ENCODE measurements around the gene PRND. TPM values are rescaled to one million over a fixed set of nuclear protein-coding genes. Genes with fewer than 3 reads are reported as not detected.

PRND gene
- total and polyA plus RNA-seq, 2 of the 4 experiments (the other 2 are of a cell fraction): not detected

DNA sequence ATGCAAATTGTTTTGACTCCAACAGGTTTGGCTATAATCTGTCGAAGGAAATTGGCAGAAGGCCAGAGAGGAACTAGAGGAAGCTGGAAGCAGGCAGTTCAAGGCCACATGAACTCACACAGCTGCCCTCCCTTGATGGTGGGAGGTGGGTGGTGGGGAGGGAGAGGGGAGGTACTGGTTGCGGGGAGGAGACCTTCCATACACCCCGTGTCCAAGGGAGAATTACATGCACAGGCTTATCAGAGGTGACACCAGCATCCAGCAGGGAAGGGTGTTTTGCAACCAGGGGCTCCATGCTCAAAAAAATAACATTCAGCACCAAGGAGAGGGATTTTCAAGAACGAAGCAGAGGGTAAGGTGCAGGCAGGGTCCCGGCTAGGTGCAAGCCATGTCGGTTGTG lies 9.1 kb downstream of the PRND start:
- no peaks in the 10 kb centered on the region for H3K36me3 ChIP-seq (ENCODE audit: control insufficient read depth, insufficient read depth, low read length)
- H3K14ac ChIP-seq (replicated peaks; ENCODE audit: low read depth, low read length): no peak overlapping the region
- no peak overlapping the region for H2BK20ac ChIP-seq (ENCODE audit: low read depth, low read length)
- no peak overlapping the region for H2BK5ac ChIP-seq (ENCODE audit: low read depth, low read length, poor library complexity, severe bottlenecking)
- H3K23ac ChIP-seq (ENCODE audit: low read depth, low read length): no peak overlapping the region
- H2AFZ ChIP-seq (replicated peaks; ENCODE audit: low read length, poor library complexity): no peak overlapping the region
- H3K9me1 ChIP-seq (ENCODE audit: insufficient read depth, low read length): no peaks in the 10 kb centered on the region; the same call in 1 of the 2 replicates
- no peak overlapping the region for H3K27ac ChIP-seq (ENCODE audit: insufficient read depth, low read length)
- H2AK5ac ChIP-seq (ENCODE audit: low read depth, low read length): no peak overlapping the region
- no peak overlapping the region for H3K9ac ChIP-seq (ENCODE audit: low read depth, low read length)
- H3K4me2 ChIP-seq (ENCODE audit: low read depth, low read length): no peak overlapping the region
- H3K4ac ChIP-seq (ENCODE audit: low read depth, low read length): no peak overlapping the region
- no peak overlapping the region for H3K4me3 ChIP-seq (ENCODE audit: insufficient read depth, low read depth, low read length)
- H3K56ac ChIP-seq (ENCODE audit: extremely low read depth, insufficient read depth, low read length): no peak overlapping the region
- H3K79me1 ChIP-seq (ENCODE audit: low read depth in 1 of 2, low read length in 2 of 2): no peaks in the 10 kb centered on the region
- intact Hi-C loops (cut with micrococcal nuclease) (no loop called here), dilution Hi-C loops (cut with HindIII; ENCODE audit: low sequenced_read_pairs, unreplicated experiment) (no loop called here), in situ Hi-C loops (cut with MboI; ENCODE audit: low sequenced_read_pairs) (no loop called here)
- no peak overlapping the region for H3K18ac ChIP-seq (ENCODE audit: low read depth, low read length)
- H2BK120ac ChIP-seq (ENCODE audit: low read depth, low read length): no peak overlapping the region
- no peak for ATAC-seq (ENCODE audit: low read depth)
- no peak overlapping the region for H2AK9ac ChIP-seq (replicated peaks; ENCODE audit: low read depth, low read length, poor library complexity)
- H3K9me3 ChIP-seq (ENCODE audit: control insufficient read depth, insufficient read depth, low read length): no peaks in the 10 kb centered on the region
- H4K20me1 ChIP-seq (ENCODE audit: insufficient read depth, low read length): no peaks in the 10 kb centered on the region
- WGBS, 2 experiments (ENCODE audit: extremely low coverage in 2 of 2, insufficient read length in 1 of 2): no CpG with 5 or more reads among the region's 6 CpGs
- H4K8ac ChIP-seq (ENCODE audit: low read depth in 2 of 2, low read length in 2 of 2): no peak overlapping the region
- H4K5ac ChIP-seq (ENCODE audit: low read depth, low read length): no peak overlapping the region
- BruUV-seq (replicated peaks): no TSS peak
- ChIA-PET POLR2A (ENCODE audit: unreplicated experiment) (no interaction called here), CTCF (interaction anchor here (0.5 kb wide), 1 partner anchor 573 kb away, joined by 3 read pairs; no protein-coding TSS in a partner anchor)
- peaks cover 18% of the 10 kb centered on the region for H3K27me3 ChIP-seq (ENCODE audit: control insufficient read depth, insufficient read depth, low read length)
- TF ChIP-seq SMC3 (IDR thresholded peaks at IDR 0.05; ENCODE audit: low read depth, low read length) (no peak), CEBPB (IDR thresholded peaks at IDR 0.05; ENCODE audit: low read depth, low read length) (0 out of 2 replicates have a peak, but pooled peaks have one; percentile 21), CHD1 (IDR thresholded peaks at IDR 0.05; ENCODE audit: low read depth, low read length) (no peak)
- TF ChIP-seq, protein P1, sequence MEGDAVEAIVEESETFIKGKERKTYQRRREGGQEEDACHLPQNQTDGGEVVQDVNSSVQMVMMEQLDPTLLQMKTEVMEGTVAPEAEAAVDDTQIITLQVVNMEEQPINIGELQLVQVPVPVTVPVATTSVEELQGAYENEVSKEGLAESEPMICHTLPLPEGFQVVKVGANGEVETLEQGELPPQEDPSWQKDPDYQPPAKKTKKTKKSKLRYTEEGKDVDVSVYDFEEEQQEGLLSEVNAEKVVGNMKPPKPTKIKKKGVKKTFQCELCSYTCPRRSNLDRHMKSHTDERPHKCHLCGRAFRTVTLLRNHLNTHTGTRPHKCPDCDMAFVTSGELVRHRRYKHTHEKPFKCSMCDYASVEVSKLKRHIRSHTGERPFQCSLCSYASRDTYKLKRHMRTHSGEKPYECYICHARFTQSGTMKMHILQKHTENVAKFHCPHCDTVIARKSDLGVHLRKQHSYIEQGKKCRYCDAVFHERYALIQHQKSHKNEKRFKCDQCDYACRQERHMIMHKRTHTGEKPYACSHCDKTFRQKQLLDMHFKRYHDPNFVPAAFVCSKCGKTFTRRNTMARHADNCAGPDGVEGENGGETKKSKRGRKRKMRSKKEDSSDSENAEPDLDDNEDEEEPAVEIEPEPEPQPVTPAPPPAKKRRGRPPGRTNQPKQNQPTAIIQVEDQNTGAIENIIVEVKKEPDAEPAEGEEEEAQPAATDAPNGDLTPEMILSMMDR (conservative IDR thresholded peaks at IDR 0.05; ENCODE audit: low read depth, low read length): no peak
- peaks cover 2% of the 10 kb centered on the region; the same call in 1 of the 2 replicates for H3K4me1 ChIP-seq (ENCODE audit: control insufficient read depth, insufficient read depth, low read length)
- peak; percentile 11 for DNase-seq
- H2BK15ac ChIP-seq (ENCODE audit: low read depth, low read length): no peak overlapping the region
- no peak overlapping the region for H4K91ac ChIP-seq (ENCODE audit: insufficient read depth, low read depth, low read length)

Data from IMR-90 (cell line).